Measurements from ENCODE around the gene DNAH12.

Gene DNAH12

DNA sequence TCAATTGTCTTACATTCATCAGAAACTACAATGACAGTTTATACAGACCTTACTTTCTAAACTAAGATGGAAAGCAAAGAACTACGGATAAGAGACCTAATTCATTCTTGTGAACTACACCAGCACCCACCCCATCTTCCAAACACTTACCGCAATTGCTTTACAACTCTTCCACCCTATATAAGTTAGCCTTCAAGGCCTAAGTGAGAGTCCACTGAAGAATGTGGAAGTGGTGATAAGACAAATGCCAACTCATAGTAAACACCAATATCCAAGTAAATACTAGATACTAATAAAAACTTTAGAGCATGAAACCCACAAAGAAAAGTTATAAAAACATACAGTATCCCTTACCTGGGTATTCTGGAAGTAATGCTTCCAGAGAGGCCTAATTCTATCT is 39.4 kb upstream of the DNAH12 start:
- Histone ChIP-seq H3K4me2 (ENCODE audit: low read length) (no peak overlapping the region), H4K8ac (ENCODE audit: low read depth, low read length) (no peak overlapping the region), H4K91ac (ENCODE audit: low read depth, low read length) (no peak overlapping the region), H4K12ac (ENCODE audit: low read depth, low read length) (no peak overlapping the region), H2BK120ac (ENCODE audit: insufficient read depth, low read length, poor library complexity) (no peak overlapping the region), H2BK12ac (ENCODE audit: low read length) (no peak overlapping the region), H3K4me3 (ENCODE audit: low read depth, low read length) (no peak overlapping the region), H3K9ac (ENCODE audit: low read length) (no peak overlapping the region), H3K9me3 (ENCODE audit: insufficient read depth, low read depth, low read length) (no peaks in the 10 kb centered on the region), H2BK5ac (ENCODE audit: low read depth, low read length, poor library complexity) (no peak overlapping the region), H3K4ac (ENCODE audit: low read depth, low read length) (no peak overlapping the region), H3K14ac (ENCODE audit: low read length) (no peak overlapping the region), H3K18ac (ENCODE audit: low read length) (no peak overlapping the region), H3K79me1 (ENCODE audit: low read length) (no peaks in the 10 kb centered on the region), H3K27ac (ENCODE audit: low read depth, low read length) (no peak overlapping the region), H2AFZ (ENCODE audit: insufficient read depth, low read length, poor library complexity) (no peak overlapping the region), H3K79me2 (ENCODE audit: control insufficient read depth, insufficient read depth, low read length, poor library complexity) (peaks cover 6% of the 10 kb centered on the region), H3K36me3 (ENCODE audit: control insufficient read depth in 1 of 2, insufficient read depth in 2 of 2, low read length in 2 of 2) (peaks cover 23 to 26% of the 10 kb centered on the region in 2 experiments), H3K27me3 (ENCODE audit: insufficient read depth, low read length) (no peaks in the 10 kb centered on the region), H3K23ac (ENCODE audit: low read length) (no peak overlapping the region), H2AK5ac (ENCODE audit: low read length) (no peak overlapping the region), H3K4me1 (ENCODE audit: control insufficient read depth in 1 of 2, insufficient read depth in 2 of 2, low read length in 2 of 2) (no peaks in the 10 kb centered on the region)
- no CpG with 5 or more reads among the region's 2 CpGs for WGBS (ENCODE audit: extremely low coverage, insufficient coverage, insufficient read length)
- no peak for DNase-seq

DNA sequence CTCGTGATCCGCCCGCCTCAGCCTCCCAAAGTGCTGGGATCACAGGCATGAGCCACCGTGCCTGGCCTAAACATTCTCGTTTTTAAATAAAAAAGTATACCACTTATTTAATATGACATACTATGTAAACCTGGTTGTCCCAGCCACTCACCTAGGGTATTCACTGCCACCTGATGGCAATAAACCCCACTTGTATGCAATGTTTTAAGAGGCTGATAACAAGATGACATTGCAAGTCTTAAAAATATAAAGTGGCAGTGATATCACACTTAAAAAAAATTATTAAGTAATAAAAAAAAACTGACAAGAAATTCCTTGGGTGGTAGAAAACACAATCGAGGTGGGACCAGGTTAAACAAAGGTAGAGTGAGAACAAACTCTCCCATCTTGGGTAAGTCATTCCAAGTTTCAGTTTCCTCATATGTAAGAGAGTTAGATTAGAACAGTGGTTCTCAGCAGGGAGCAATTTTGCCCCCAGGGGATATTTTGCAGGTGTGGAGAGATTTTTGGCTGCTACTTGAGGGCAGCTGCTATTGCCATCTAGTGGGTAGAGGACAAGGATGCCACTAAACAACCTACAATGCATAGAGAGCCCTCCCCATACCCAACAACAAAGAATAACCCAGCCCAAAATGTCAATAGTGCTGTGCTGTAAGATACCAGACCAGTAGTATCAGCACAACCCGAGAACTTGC is 38.5 kb upstream of the DNAH12 start:
- Histone ChIP-seq H4K91ac (ENCODE audit: low read depth, low read length) (no peak overlapping the region), H2AK5ac (ENCODE audit: low read length) (no peak overlapping the region), H2BK120ac (ENCODE audit: insufficient read depth, low read length, poor library complexity) (no peak overlapping the region), H3K27ac (ENCODE audit: low read depth, low read length) (no peak overlapping the region), H3K18ac (ENCODE audit: low read length) (no peak overlapping the region), H3K36me3 (ENCODE audit: control insufficient read depth in 1 of 2, insufficient read depth in 2 of 2, low read length in 2 of 2) (peaks cover 28 to 35% of the 10 kb centered on the region in 2 experiments), H3K4me1 (ENCODE audit: control insufficient read depth in 1 of 2, insufficient read depth in 2 of 2, low read length in 2 of 2) (no peaks in the 10 kb centered on the region), H3K4me2 (ENCODE audit: low read length) (no peak overlapping the region), H2BK5ac (ENCODE audit: low read depth, low read length, poor library complexity) (no peak overlapping the region), H3K9ac (ENCODE audit: low read length) (no peak overlapping the region), H2BK12ac (ENCODE audit: low read length) (no peak overlapping the region), H4K12ac (ENCODE audit: low read depth, low read length) (no peak overlapping the region), H3K4ac (ENCODE audit: low read depth, low read length) (no peak overlapping the region), H3K4me3 (ENCODE audit: low read depth, low read length) (no peak overlapping the region), H3K27me3 (ENCODE audit: insufficient read depth, low read length) (no peaks in the 10 kb centered on the region), H3K79me1 (ENCODE audit: low read length) (no peaks in the 10 kb centered on the region), H2AFZ (ENCODE audit: insufficient read depth, low read length, poor library complexity) (no peak overlapping the region), H3K79me2 (ENCODE audit: control insufficient read depth, insufficient read depth, low read length, poor library complexity) (peaks cover 4% of the 10 kb centered on the region), H3K14ac (ENCODE audit: low read length) (no peak overlapping the region), H4K8ac (ENCODE audit: low read depth, low read length) (no peak overlapping the region), H3K9me3 (ENCODE audit: insufficient read depth, low read depth, low read length) (no peaks in the 10 kb centered on the region), H3K23ac (ENCODE audit: low read length) (no peak overlapping the region)
- DNase-seq = peak; percentile 77 to 86
- WGBS (ENCODE audit: extremely low coverage, insufficient coverage, insufficient read length) = no CpG with 5 or more reads among the region's 7 CpGs

DNA sequence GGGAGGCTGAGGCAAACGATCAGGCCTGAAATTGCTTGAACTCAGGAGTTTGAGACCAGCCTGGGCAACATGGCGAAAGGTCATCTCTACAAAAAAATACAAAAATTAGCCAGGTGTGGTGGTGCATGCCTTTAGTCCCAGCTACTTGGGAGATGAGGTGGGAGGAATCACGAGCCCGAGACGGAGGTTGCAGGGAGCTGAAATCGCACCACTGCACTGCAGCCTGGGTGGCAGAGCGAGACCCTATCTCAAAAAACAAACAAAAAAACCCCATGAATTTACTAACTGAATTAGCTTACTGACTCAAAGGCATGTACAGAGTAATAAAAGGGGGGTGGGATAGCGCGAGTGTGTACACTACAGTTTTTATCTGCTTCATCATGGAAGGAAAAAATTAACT is 33.7 kb upstream of the DNAH12 start:
- Histone ChIP-seq H3K14ac (ENCODE audit: low read length) (no peak overlapping the region), H3K79me2 (ENCODE audit: control insufficient read depth, insufficient read depth, low read length, poor library complexity) (no peaks in the 10 kb centered on the region), H4K12ac (ENCODE audit: low read depth, low read length) (no peak overlapping the region), H3K36me3 (ENCODE audit: control insufficient read depth in 1 of 2, insufficient read depth in 2 of 2, low read length in 2 of 2) (peaks cover 35 to 47% of the 10 kb centered on the region in 2 experiments), H3K4ac (ENCODE audit: low read depth, low read length) (no peak overlapping the region), H2AK5ac (ENCODE audit: low read length) (no peak overlapping the region), H3K4me3 (ENCODE audit: low read depth, low read length) (no peak overlapping the region), H3K9ac (ENCODE audit: low read length) (no peak overlapping the region), H2AFZ (ENCODE audit: insufficient read depth, low read length, poor library complexity) (no peak overlapping the region), H2BK5ac (ENCODE audit: low read depth, low read length, poor library complexity) (no peak overlapping the region), H4K91ac (ENCODE audit: low read depth, low read length) (no peak overlapping the region), H3K4me2 (ENCODE audit: low read length) (no peak overlapping the region), H3K23ac (ENCODE audit: low read length) (no peak overlapping the region), H3K4me1 (ENCODE audit: control insufficient read depth in 1 of 2, insufficient read depth in 2 of 2, low read length in 2 of 2) (no peaks in the 10 kb centered on the region), H3K9me3 (ENCODE audit: insufficient read depth, low read depth, low read length) (no peaks in the 10 kb centered on the region), H3K27me3 (ENCODE audit: insufficient read depth, low read length) (no peaks in the 10 kb centered on the region), H4K8ac (ENCODE audit: low read depth, low read length) (no peak overlapping the region), H2BK12ac (ENCODE audit: low read length) (no peak overlapping the region), H2BK120ac (ENCODE audit: insufficient read depth, low read length, poor library complexity) (no peak overlapping the region), H3K27ac (ENCODE audit: low read depth, low read length) (no peak overlapping the region), H3K79me1 (ENCODE audit: low read length) (no peaks in the 10 kb centered on the region), H3K18ac (ENCODE audit: low read length) (no peak overlapping the region)
- DNase-seq = no peak
- WGBS (ENCODE audit: extremely low coverage, insufficient coverage, insufficient read length) = no CpG with 5 or more reads among the region's 9 CpGs

DNA sequence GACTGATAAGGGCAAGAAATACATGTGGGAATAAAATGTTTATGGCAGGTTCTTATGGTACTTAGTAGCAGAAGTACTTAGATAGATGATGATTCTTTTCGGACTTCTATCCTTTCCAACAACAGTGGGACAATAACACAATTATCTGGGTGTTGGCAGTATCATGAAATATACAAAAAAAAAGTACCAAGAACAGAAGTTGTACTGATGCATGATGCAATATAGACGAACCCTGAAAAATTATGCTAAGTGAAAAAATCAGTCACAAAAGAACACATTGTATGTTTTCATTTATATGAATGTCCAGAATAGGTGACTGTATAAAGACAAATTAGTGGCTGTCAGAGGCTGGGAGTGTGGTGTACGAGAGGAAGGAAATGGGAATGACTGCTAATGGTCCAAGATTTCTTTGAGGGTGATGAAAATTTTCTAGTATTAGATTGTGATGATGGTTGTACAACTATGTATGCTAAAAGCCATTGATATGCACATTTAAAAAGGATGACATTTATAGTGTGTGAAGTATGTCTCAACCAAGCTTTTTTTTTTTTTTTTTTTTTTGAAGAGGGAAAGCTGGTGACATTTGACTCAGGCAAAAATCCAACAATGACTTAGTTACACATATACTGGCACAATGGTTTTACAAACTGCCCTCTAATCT is 32.0 kb upstream of the DNAH12 start:
- no peak overlapping the region for H4K8ac ChIP-seq (ENCODE audit: low read depth, low read length)
- H3K4me2 ChIP-seq (ENCODE audit: low read length) = no peak overlapping the region
- no peak overlapping the region for H3K14ac ChIP-seq (ENCODE audit: low read length)
- H2BK120ac ChIP-seq (ENCODE audit: insufficient read depth, low read length, poor library complexity) = no peak overlapping the region
- H3K27me3 ChIP-seq (ENCODE audit: insufficient read depth, low read length) = no peaks in the 10 kb centered on the region
- H3K18ac ChIP-seq (ENCODE audit: low read length) = no peak overlapping the region
- H2BK12ac ChIP-seq (ENCODE audit: low read length) = no peak overlapping the region
- no peak overlapping the region for H2BK5ac ChIP-seq (ENCODE audit: low read depth, low read length, poor library complexity)
- no peaks in the 10 kb centered on the region for H3K9me3 ChIP-seq (ENCODE audit: insufficient read depth, low read depth, low read length)
- H3K36me3 ChIP-seq (ENCODE audit: control insufficient read depth in 1 of 2, insufficient read depth in 2 of 2, low read length in 2 of 2) = peaks cover 36 to 50% of the 10 kb centered on the region in 2 experiments
- no peaks in the 10 kb centered on the region for H3K79me2 ChIP-seq (ENCODE audit: control insufficient read depth, insufficient read depth, low read length, poor library complexity)
- H4K91ac ChIP-seq (ENCODE audit: low read depth, low read length) = no peak overlapping the region
- no peak for DNase-seq
- no peaks in the 10 kb centered on the region for H3K4me1 ChIP-seq (ENCODE audit: control insufficient read depth in 1 of 2, insufficient read depth in 2 of 2, low read length in 2 of 2)
- WGBS (ENCODE audit: extremely low coverage, insufficient coverage, insufficient read length) = no CpG with 5 or more reads among the region's 3 CpGs
- no peak overlapping the region for H2AFZ ChIP-seq (ENCODE audit: insufficient read depth, low read length, poor library complexity)
- no peak overlapping the region for H3K23ac ChIP-seq (ENCODE audit: low read length)
- H3K4me3 ChIP-seq (ENCODE audit: low read depth, low read length) = no peak overlapping the region
- H3K79me1 ChIP-seq (ENCODE audit: low read length) = no peaks in the 10 kb centered on the region
- no peak overlapping the region for H3K4ac ChIP-seq (ENCODE audit: low read depth, low read length)
- no peak overlapping the region for H4K12ac ChIP-seq (ENCODE audit: low read depth, low read length)
- H3K9ac ChIP-seq (ENCODE audit: low read length) = no peak overlapping the region
- H3K27ac ChIP-seq (ENCODE audit: low read depth, low read length) = no peak overlapping the region
- H2AK5ac ChIP-seq (ENCODE audit: low read length) = no peak overlapping the region
